Small intestine (tissue), 7 donors: Measurements from ENCODE around the gene CEP192. TPM values are rescaled to one million over a fixed set of nuclear protein-coding genes. Genes with fewer than 3 reads are reported as not detected.

Source experiments
- DNase-seq, 2 donors: peaks; one replicate each; pipeline versions ENCODE4 v3.0.0 to v3.0.0-alpha.2; 2013
- FAIRE-seq: peaks from 2 replicates; lab custom pipeline; 2012; peaks lifted over from hg19 to GRCh38; lab: Jason Lieb, UNC
- H3K27ac ChIP-seq, 3 donors: one replicate each; pipeline ENCODE4 v1.5.1; 2013; ENCODE audit warnings: low read length in 2 of 3, mild to moderate bottlenecking in 2 of 3, control low read depth in 1 of 3, inconsistent platforms in 1 of 3, low read depth in 1 of 3, moderate library complexity in 1 of 3
- H3K27me3 ChIP-seq, 3 donors: one replicate each; pipeline ENCODE4 v1.6.1; 2013; ENCODE audit warnings: low read length in 3 of 3, inconsistent platforms in 1 of 3; ENCODE audit not compliant: control insufficient read depth in 3 of 3, insufficient read depth in 3 of 3
- H3K36me3 ChIP-seq, 3 donors: one replicate each; pipeline ENCODE4 v1.6.1; 2013; ENCODE audit warnings: low read length in 3 of 3, inconsistent platforms in 1 of 3, low read depth in 1 of 3, mild to moderate bottlenecking in 1 of 3, moderate library complexity in 1 of 3; ENCODE audit not compliant: control insufficient read depth in 3 of 3, insufficient read depth in 2 of 3
- H3K4me1 ChIP-seq, 3 donors: one replicate each; pipeline ENCODE4 v1.6.1; 2013; ENCODE audit warnings: low read length in 2 of 3, inconsistent platforms in 1 of 3, low read depth in 1 of 3, mild to moderate bottlenecking in 1 of 3, moderate library complexity in 1 of 3; ENCODE audit not compliant: control insufficient read depth in 3 of 3, insufficient read depth in 2 of 3
- H3K4me3 ChIP-seq, 3 donors: one replicate each; pipeline ENCODE4 v1.5.1; 2013; ENCODE audit warnings: low read length in 3 of 3, control low read depth in 1 of 3, inconsistent platforms in 1 of 3, low read depth in 1 of 3, mild to moderate bottlenecking in 1 of 3, moderate library complexity in 1 of 3
- H3K9me3 ChIP-seq, 2 donors: one replicate each; pipeline ENCODE4 v1.6.1; 2013; ENCODE audit warnings: low read depth in 1 of 2, low read length in 1 of 2; ENCODE audit not compliant: control insufficient read depth in 2 of 2, insufficient read depth in 1 of 2
- WGBS, 3 donors: extraction: QIAGEN DNeasy Blood & Tissue Kit; methylation state at CpG; one replicate each; pipeline ENCODE4 v1.1.7; 2013; 5-methylcytosine and 5-hydroxymethylcytosine counted together
- polyA plus RNA-seq, 4 donors: library from polyadenylated mRNA; stranded (reverse) in 3 of 4; unstranded in 1 of 4; fragments of 200-250 nt in 3 of 4; fragments of 120-200 nt in 1 of 4; gene quantifications; one replicate each; pipeline versions ENCODE4 v1.2.1 to v1.2.3, GENCODE V29; 2013
- donor health status: healthy with polysubstance abuse.
- donor health status: control.
- donor health status: control.
- donor health status: Bipolar disorder and iron deficiency.
- donor health status: healthy.

Gene CEP192
- polyA plus RNA-seq, 4 donors = 9.6 to 29.3 (median 12.4) TPM

DNA sequence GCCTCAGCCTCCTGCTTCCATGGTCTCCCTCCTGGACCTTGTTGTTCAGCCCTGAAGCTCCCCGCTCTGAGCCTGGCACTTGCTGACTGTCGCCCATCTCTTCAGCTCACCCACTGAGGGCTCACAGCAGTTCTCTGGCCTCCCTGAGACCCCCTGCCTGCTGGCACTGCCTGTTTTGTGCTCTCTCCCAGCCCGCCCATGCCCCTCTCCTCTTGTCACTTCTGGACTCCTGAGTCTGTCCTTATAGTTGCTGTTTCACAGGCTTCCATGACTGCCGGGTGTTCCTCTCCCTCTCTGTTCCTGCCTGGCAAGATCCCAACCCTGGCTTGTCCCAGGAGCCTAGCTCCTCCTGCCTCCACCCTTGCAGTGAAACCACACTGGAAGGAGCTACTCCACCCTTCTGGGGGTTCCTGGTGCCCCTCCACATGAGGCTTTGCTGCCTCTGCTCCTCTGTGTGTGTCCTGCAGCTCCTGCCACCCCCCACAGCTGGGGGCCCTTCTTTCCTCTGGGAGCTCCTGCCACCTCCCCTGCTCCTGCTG is 110.6 kb downstream of the CEP192 start:
- DNase-seq (no peak), FAIRE-seq (no peak)
- no peak overlapping the region for H3K27ac ChIP-seq
- H3K27me3 ChIP-seq = no peaks in the 10 kb centered on the region
- H3K9me3 ChIP-seq = no peaks in the 10 kb centered on the region
- H3K4me3 ChIP-seq = no peak overlapping the region
- no peaks in the 10 kb centered on the region for H3K4me1 ChIP-seq
- peaks cover 17 to 42% (median 25%) of the 10 kb centered on the region in 3 donors for H3K36me3 ChIP-seq
- WGBS, 3 donors = 90 to 93% (median 91%) methylated on average over 4 of the region's 4 CpGs

GRCh38 chr18:13103366-13103765 is 112.2 kb downstream of the CEP192 start:
- DNase-seq (no peak), FAIRE-seq (no peak)
- 85 to 87% (median 87%) methylated on average over 6 of the region's 6 CpGs for WGBS, 3 donors
- Histone ChIP-seq H3K36me3 (peaks cover 16 to 38% (median 24%) of the 10 kb centered on the region in 3 donors), H3K27ac (no peak overlapping the region), H3K4me3 (no peak overlapping the region), H3K27me3 (no peaks in the 10 kb centered on the region), H3K9me3 (no peaks in the 10 kb centered on the region), H3K4me1 (no peaks in the 10 kb centered on the region)

- FAIRE-seq = no peak
- WGBS, 3 donors = 95 to 96% (median 96%) methylated on average over 4 of the region's 4 CpGs
- Histone ChIP-seq H3K4me1 (no peaks in the 10 kb centered on the region), H3K27me3 (no peaks in the 10 kb centered on the region), H3K27ac (no peak overlapping the region), H3K9me3 (no peaks in the 10 kb centered on the region), H3K36me3 (peaks cover 22 to 38% (median 22%) of the 10 kb centered on the region in 3 donors), H3K4me3 (no peak overlapping the region)
- DNase-seq = no peak
These were observed 113.9 kb downstream of the CEP192 start for GRCh38 chr18:13105059-13105458.

DNA sequence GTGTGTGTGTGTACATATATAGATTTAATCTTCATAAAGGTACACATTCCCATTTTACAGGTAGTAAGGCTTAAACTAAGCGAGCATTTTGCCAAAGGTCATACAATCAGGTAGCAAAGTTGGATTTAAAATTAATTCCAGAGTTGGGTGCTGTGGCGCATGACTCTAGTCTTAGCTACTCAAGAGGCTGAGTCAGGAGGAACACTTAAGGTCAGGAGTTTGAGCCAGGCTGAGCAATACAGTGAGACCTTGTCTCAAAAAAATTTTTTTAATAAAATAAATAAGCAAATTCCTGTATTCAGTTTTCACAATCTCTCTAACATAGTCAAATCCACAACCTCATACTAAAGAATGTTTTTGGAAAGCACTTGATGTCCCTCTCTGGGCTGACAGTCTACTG is 115.9 kb downstream of the CEP192 start:
- DNase-seq (no peak), FAIRE-seq (no peak)
- 98 to 100% (median 99%) methylated on average over 2 of the region's 2 CpGs for WGBS, 3 donors
- no peaks in the 10 kb centered on the region for H3K4me1 ChIP-seq
- H3K27me3 ChIP-seq = no peaks in the 10 kb centered on the region
- H3K27ac ChIP-seq = no peak overlapping the region
- H3K9me3 ChIP-seq = no peaks in the 10 kb centered on the region
- H3K36me3 ChIP-seq = peaks cover 17 to 32% (median 20%) of the 10 kb centered on the region in 3 donors
- H3K4me3 ChIP-seq = no peak overlapping the region

GRCh38 chr18:13108330-13108729 is 117.2 kb downstream of the CEP192 start:
- peaks cover 12 to 24% (median 17%) of the 10 kb centered on the region in 3 donors for H3K36me3 ChIP-seq
- no peak overlapping the region for H3K4me3 ChIP-seq
- no peaks in the 10 kb centered on the region for H3K27me3 ChIP-seq
- no peak overlapping the region for H3K27ac ChIP-seq
- no peak for FAIRE-seq
- DNase-seq = no peak
- no peaks in the 10 kb centered on the region for H3K9me3 ChIP-seq
- no peaks in the 10 kb centered on the region for H3K4me1 ChIP-seq
- WGBS, 3 donors = 77 to 98% (median 97%) methylated on average over 2 of the region's 2 CpGs

DNA sequence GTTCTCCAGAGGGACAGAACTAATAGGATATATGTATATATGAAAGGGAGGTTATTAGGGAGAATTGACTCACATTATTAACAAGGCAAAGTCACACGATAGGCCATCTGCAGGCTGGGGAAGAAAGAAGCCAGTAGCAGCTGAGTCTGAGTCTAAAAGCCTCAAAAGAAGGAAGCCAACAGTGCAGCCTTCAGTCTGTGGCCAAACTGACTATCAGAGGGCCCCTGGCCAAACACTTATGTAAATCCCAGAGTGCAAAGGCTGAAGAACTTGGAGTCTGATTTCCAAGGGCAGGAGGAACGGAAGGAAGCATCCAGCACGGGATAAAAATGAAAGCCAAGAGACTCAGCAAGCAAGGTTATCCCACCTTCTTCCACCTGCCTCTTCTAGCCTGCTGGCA is 119.4 kb downstream of the CEP192 start:
- FAIRE-seq (no peak), DNase-seq (no peak)
- H3K4me3 ChIP-seq = no peak overlapping the region
- H3K9me3 ChIP-seq = no peaks in the 10 kb centered on the region
- H3K36me3 ChIP-seq = peaks cover 12 to 20% (median 13%) of the 10 kb centered on the region in 3 donors
- WGBS, 3 donors = 86 to 96% (median 88%) methylated on average over 3 of the region's 3 CpGs
- no peaks in the 10 kb centered on the region for H3K4me1 ChIP-seq
- H3K27me3 ChIP-seq = no peaks in the 10 kb centered on the region
- no peak overlapping the region for H3K27ac ChIP-seq

DNA sequence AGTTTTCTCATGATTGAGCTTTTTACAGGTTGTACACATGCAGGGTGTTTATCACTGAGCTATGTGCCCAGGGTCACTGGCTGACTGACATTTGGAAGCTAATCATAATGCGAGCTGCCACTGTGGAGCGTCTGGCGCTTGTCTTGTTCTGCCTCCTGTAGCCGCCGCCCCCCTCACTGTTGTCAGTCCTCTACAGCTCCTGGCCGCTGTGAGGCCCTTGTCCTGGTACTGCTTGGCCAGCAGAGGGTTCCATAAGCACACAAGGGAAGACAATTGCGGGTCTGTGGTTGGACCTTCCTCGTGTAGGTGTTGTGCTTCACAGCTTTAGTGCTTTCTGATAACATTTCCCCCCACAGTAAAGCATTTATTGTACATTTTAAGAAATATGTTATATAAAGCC is 121.8 kb downstream of the CEP192 start:
- peaks cover 7 to 32% (median 14%) of the 10 kb centered on the region in 3 donors for H3K36me3 ChIP-seq
- H3K27ac ChIP-seq = no peak overlapping the region
- no peaks in the 10 kb centered on the region for H3K4me1 ChIP-seq
- 33 to 55% (median 47%) methylated on average over 7 to 8 of the region's 8 CpGs for WGBS, 3 donors
- H3K4me3 ChIP-seq = no peak overlapping the region
- DNase-seq = peak; percentile 40 to 60
- no peaks in the 10 kb centered on the region for H3K27me3 ChIP-seq
- no peak for FAIRE-seq
- H3K9me3 ChIP-seq = no peaks in the 10 kb centered on the region

DNA sequence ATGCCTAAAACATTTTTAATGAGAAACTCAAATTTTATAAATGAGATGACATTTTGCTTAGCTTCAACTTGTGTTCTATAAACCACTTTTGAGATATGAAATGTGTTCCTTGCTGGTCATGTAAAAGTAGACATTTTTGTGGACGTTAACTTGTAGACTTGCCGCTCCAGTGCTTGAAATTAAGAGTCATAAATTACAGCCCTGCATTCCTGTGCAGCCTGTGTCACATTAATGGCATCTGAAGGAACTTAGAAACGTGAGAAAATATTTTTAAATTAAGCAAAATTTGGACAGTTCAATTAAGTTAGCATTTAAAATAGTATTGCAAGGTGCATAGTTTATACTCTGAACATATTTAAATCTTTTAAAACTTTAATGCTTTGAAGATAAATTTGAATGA is 129.1 kb downstream of the CEP192 start:
- WGBS, 3 donors = 95 to 99% (median 95%) methylated on average over 3 of the region's 3 CpGs
- no peak for DNase-seq

DNA sequence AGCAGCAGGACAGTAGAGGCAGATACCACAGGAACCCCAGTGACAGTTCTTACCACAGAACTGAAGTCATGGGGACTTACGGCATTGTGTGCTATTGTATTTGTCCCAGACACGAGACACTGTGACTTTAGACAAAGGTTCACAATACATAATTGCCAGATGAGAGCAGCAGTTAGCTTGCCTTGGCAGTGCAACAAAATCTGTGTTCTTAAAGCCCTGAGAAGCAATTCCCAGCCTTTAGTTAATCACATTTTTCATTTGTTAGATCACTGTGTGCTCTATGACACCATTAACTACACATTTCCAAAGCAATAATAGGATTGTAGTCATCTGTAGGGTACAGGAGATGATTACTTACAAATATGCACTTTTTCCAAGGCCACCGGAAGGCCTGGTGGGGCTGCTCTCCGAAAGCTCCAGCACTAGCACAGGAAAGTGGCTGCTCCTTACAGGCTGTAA is 129.8 kb downstream of the CEP192 start:
- H3K4me3 ChIP-seq = no peak overlapping the region
- DNase-seq (no peak), FAIRE-seq (no peak)
- WGBS, 3 donors = 88 to 93% (median 91%) methylated on average over 4 of the region's 4 CpGs
- no peaks in the 10 kb centered on the region for H3K4me1 ChIP-seq
- H3K27ac ChIP-seq = no peak overlapping the region
- H3K36me3 ChIP-seq = peaks cover 4 to 20% (median 4%) of the 10 kb centered on the region in 3 donors
- no peaks in the 10 kb centered on the region for H3K9me3 ChIP-seq
- H3K27me3 ChIP-seq = no peaks in the 10 kb centered on the region

More for the DNA sequence above, 129.1 kb downstream of the CEP192 start:
- no peaks in the 10 kb centered on the region for H3K4me1 ChIP-seq
- H3K27me3 ChIP-seq = no peaks in the 10 kb centered on the region
- peaks cover 7 to 28% (median 8%) of the 10 kb centered on the region in 3 donors for H3K36me3 ChIP-seq
- no peaks in the 10 kb centered on the region for H3K9me3 ChIP-seq
- no peak for FAIRE-seq
- H3K4me3 ChIP-seq = no peak overlapping the region
- H3K27ac ChIP-seq = no peak overlapping the region
